Measurements from ENCODE around the gene CFAP45. TPM values are rescaled to one million over a fixed set of nuclear protein-coding genes. Genes with fewer than 3 reads are reported as not detected.

CFAP45 gene
- polyA plus RNA-seq, 1 of the 3 experiments (the other 2 are of a cell fraction) = 0.74 TPM

GRCh38 chr1:159890390-159890789 is 9.6 kb downstream of the CFAP45 start:
- 90% methylated on average over 8 of the region's 8 CpGs for WGBS (ENCODE audit: low lambda C conversion rate)
- POLR2A ChIA-PET = interaction anchor here (1.8 kb wide), 1 partner anchor 91 kb away, joined by 6 read pairs; no protein-coding TSS in a partner anchor
- H2AFZ ChIP-seq (ENCODE audit: low read depth) = peak overlapping the region; percentile 61

More at GRCh38 chr1:159890390-159890789, 9.6 kb downstream of the CFAP45 start:
- TF ChIP-seq TEAD4 (IDR thresholded peaks at IDR 0.05; ENCODE audit: borderline replicate concordance, insufficient read depth) (no peak), POLR2AphosphoS5 (IDR thresholded peaks at IDR 0.05; ENCODE audit: low read depth, low read length) (no peak), MXI1 (IDR thresholded peaks at IDR 0.05; ENCODE audit: low read depth, low read length) (no peak), FOXJ3 (CRISPR knock-in tag; IDR thresholded peaks at IDR 0.05) (no peak), JUND (IDR thresholded peaks at IDR 0.05) (no peak), REST (IDR thresholded peaks at IDR 0.05; ENCODE audit: low read depth, low read length) (no peak), RXRA (IDR thresholded peaks at IDR 0.05; ENCODE audit: borderline replicate concordance, low read depth) (no peak), CTCF (IDR thresholded peaks at IDR 0.05) (no peak), MAX (IDR thresholded peaks at IDR 0.05; ENCODE audit: low read depth) (no peak), FOSL2 (IDR thresholded peaks at IDR 0.05; ENCODE audit: borderline replicate concordance, low read depth) (no peak), IRF3 (IDR thresholded peaks at IDR 0.05; ENCODE audit: low read depth, low read length) (no peak), GATA2 (CRISPR knock-in tag; IDR thresholded peaks at IDR 0.05) (no peak), GABPA (IDR thresholded peaks at IDR 0.05; ENCODE audit: low read depth) (no peak), NFIC (IDR thresholded peaks at IDR 0.05; ENCODE audit: borderline replicate concordance) (no peak)
- DNase-seq = no peak
- Histone ChIP-seq H3K79me2 (ENCODE audit: insufficient read depth) (no peaks in the 10 kb centered on the region), H4K20me1 (ENCODE audit: insufficient read depth) (no peaks in the 10 kb centered on the region), H3K9me3 (no peaks in the 10 kb centered on the region), H3K36me3 (replicated peaks in 1 of 2; ENCODE audit: control insufficient read depth in 1 of 2, insufficient read depth in 2 of 2, low read length in 1 of 2) (no peaks in the 10 kb centered on the region), H3K9ac (peak overlapping the region; percentile 28; the same call in 1 of the 2 replicates), H3F3A (replicated peaks; ENCODE audit: insufficient read depth) (peaks cover 9% of the 10 kb centered on the region), H3K4me2 (peak overlapping the region; percentile 41; the same call in 1 of the 2 replicates), H3K4me1 (ENCODE audit: control insufficient read depth in 1 of 2, insufficient read depth in 2 of 2, low read depth in 1 of 2, low read length in 1 of 2) (peaks cover 13 to 25% of the 10 kb centered on the region in 2 experiments), H3K9me2 (no peaks in the 10 kb centered on the region), H3K4me3 (ENCODE audit: low read depth in 2 of 2, low read length in 1 of 2) (no peak overlapping the region), H3K27me3 (ENCODE audit: insufficient read depth) (no peaks in the 10 kb centered on the region), H3K27ac (ENCODE audit: low read depth in 2 of 2, low read length in 1 of 2) (peak overlapping the region; percentile 78 to 94)
- CTCF ChIA-PET = interaction anchor here (0.6 to 14.6 kb wide), 27 partner anchors 10 to 1131 kb away, joined by 3 to 533 read pairs (median 6); partner anchors contain the start of genes DUSP23, FCRL6, SLAMF8 and VSIG8

Measured in SK-N-SH (cell line).